Stimulated activated naive CD8-positive, alpha-beta T cell treated with anti-CD3 and anti-CD28 coated beads, Interleukin-15, amount 100 ng/mL, for 72 hours (primary cell): Measurements from ENCODE around the gene THUMPD2.

Experiments used
- ATAC-seq: fragments of 150-1000 bp; cut with Tn5 transposase; 2 replicates; pipeline ENCODE4 v1.10.0; 2021; ENCODE audit warnings: mild to moderate bottlenecking, moderate library complexity
- DNase-seq, 2 donors: peaks; one replicate each; pipeline ENCODE4 v3.0.0; 2021 to 2022
- H3K27ac Mint-ChIP-seq, 2 donors: one replicate each; pipeline ENCODE4 v1.8.0; 2022; ENCODE audit warnings: mild to moderate bottlenecking in 2 of 2, mixed read lengths in 2 of 2, moderate library complexity in 2 of 2
- H3K27me3 Mint-ChIP-seq: one replicate; pipeline ENCODE4 v1.8.0; 2022; ENCODE audit warnings: mixed read lengths
- H3K4me1 Mint-ChIP-seq: one replicate; pipeline ENCODE4 v1.8.0; 2022; ENCODE audit warnings: mild to moderate bottlenecking, mixed read lengths
- H3K4me3 Mint-ChIP-seq, 2 donors: one replicate each; pipeline ENCODE4 v1.8.0; 2022; ENCODE audit warnings: mild to moderate bottlenecking in 2 of 2, mixed read lengths in 2 of 2, moderate library complexity in 1 of 2
- H3K9me3 Mint-ChIP-seq, 2 donors: one replicate each; pipeline ENCODE4 v1.8.0; 2022; ENCODE audit warnings: mixed read lengths in 2 of 2

Gene THUMPD2

DNA sequence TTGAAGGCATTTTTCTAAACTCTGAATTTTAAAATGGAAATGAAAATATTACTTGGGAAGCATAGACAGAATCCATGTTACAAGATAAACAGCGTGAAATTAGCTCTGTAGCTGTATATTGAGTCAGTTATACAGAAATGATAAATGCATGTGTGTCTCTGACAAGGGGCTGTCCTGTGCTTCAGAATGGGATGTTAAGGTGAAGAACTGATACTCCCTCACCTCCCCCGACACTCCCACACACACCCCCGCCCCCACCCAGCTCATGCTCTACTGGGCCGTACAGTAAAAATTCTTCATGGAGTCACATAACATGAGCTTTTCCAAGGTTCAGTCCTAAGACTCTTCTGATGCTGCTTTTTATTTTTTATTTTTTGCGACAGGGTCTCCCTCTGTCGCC lies 869 bp upstream of the THUMPD2 start:
- DNase-seq (no peak), ATAC-seq (no peak)
- peaks cover 60% of the 10 kb centered on the region for H3K4me1 Mint-ChIP-seq
- no peak overlapping the region for H3K27ac Mint-ChIP-seq
- no peaks in the 10 kb centered on the region for H3K27me3 Mint-ChIP-seq
- peak overlapping the region; percentile 90 to 92 for H3K4me3 Mint-ChIP-seq
- no peaks in the 10 kb centered on the region for H3K9me3 Mint-ChIP-seq

DNA sequence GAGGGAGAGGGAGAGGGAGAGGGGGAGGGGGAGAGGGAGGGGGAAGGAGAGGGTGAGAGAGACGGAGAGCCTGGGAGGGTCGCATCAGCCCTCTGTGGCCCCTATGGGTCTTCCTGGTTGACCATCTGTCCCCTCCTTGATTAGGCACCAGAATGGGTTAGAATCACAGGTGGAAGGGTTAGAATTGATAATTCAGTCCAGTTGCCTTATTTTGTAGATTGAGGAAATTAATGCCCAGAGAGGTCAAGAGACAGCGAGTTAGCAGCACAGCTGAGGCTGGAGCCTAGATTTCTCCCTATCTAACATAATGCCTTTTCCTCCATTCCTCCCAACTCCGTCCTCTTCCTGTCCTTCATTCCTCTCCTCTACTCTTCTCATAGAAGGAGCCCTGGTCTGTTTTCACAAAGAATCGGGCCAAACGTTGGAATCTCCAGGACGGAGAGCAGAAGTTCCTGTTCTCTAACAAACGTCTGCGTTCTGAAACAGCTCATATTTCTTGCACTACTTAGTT lies 338 bp upstream of the THUMPD2 start:
- ATAC-seq = no peak
- H3K4me3 Mint-ChIP-seq = peak overlapping the region; percentile 90 to 92
- H3K27ac Mint-ChIP-seq = peak overlapping the region; percentile 73 to 97
- H3K27me3 Mint-ChIP-seq = no peaks in the 10 kb centered on the region
- no peak for DNase-seq
- H3K4me1 Mint-ChIP-seq = peaks cover 63% of the 10 kb centered on the region
- H3K9me3 Mint-ChIP-seq = no peaks in the 10 kb centered on the region

DNA sequence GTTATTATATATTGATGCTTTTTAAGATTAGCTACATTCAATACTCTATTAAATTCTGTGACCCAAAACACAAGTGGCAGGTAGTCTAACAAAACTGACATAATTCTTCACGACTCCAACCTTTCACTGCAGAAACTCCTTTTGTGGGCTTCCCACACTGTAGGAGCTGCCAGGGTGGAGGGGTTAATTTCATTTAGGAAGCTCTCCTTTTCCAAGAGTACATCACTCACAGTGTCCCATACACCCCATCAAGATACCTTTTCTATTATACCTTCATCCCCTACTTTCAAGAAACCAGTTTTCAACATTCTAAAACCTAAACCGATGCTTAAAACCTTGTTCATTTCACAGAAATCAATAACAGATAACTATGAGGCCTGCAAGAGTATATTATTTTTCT lies 825 bp downstream of the THUMPD2 start:
- peaks cover 63% of the 10 kb centered on the region for H3K4me1 Mint-ChIP-seq
- no peak for DNase-seq
- no peaks in the 10 kb centered on the region for H3K9me3 Mint-ChIP-seq
- ATAC-seq = no peak
- no peaks in the 10 kb centered on the region for H3K27me3 Mint-ChIP-seq
- H3K4me3 Mint-ChIP-seq = peak overlapping the region; percentile 90 to 92
- peak overlapping the region; percentile 97 to 98 for H3K27ac Mint-ChIP-seq

DNA sequence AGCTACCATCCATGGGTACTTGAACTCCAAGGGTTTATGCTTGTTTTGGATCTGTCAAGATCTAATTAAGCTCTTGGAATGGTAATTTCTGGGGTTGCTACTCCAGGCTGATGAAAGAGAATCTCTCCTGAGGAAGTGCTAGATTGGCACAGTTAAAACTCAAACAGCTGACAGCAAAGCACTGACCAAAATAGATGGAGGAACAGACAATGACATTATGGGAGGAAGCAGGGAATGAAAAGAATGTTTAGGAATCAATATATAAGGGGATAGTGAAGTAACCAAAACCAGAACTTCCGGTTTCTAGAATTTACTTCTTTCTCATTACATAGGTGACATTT lies 6.3 kb downstream of the THUMPD2 start:
- Mint-ChIP-seq H3K4me3 (peak overlapping the region in 1 of 2 donors; percentile 36), H3K27ac (peak overlapping the region in 1 of 2 donors; percentile 71), H3K9me3 (no peaks in the 10 kb centered on the region), H3K4me1 (peaks cover 43% of the 10 kb centered on the region), H3K27me3 (no peaks in the 10 kb centered on the region)
- DNase-seq = no peak
- no peak for ATAC-seq

DNA sequence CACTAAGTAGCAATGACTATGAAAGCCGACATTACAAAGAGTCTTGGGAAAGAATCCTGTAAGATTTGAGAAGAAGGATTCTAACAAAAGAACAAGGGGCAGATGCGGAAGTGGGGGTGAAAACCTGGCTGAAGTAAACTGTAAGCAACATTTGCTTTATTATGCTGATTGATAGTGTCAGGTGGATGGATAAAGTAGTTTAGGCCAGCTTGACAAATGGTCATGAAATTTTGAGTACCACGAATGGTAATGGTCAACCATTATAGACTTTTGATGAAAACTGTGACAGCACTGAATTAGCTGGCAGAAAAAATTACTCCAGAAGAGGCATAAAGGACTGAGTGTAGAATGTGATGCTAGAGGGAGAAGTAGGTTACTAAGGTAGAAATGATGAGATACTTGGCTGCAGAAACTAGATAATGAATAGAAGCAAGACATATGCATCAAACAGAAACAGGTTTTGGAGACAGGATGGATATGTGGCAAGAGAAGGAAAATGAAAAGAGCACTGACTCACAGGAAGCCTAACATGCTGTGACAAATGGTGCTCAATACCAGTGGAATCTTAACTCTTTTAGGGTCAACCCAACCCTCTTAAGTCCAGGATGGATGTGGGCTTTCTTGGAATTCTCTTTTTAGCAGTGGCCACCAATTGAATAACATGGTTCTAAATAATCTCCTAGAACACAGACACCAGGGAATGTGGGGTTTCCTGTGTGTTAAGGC lies 6.8 kb downstream of the THUMPD2 start:
- no peak overlapping the region for H3K4me3 Mint-ChIP-seq
- peaks cover 38% of the 10 kb centered on the region for H3K4me1 Mint-ChIP-seq
- H3K27ac Mint-ChIP-seq = peak overlapping the region in 1 of 2 donors; percentile 73
- ATAC-seq (peak; percentile 89), DNase-seq (no peak)
- no peaks in the 10 kb centered on the region for H3K9me3 Mint-ChIP-seq
- H3K27me3 Mint-ChIP-seq = no peaks in the 10 kb centered on the region

DNA sequence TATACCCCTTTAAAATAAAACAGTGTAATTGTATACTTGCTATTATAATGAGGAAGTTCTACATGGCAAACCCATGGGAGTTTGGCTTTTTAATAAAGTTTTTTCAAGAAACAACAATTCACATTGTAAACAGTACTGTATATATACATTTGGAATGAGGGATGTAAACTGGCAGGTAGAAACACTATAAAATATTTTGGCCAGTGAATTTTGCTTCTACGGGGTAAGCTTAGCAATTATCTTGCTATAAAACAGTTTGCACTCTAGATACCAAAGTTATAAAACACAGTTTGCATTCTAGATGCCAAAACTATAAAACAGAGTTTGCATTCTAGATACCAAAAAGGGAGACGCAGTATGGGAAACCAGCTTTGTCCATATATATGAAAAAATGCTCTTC lies 16.6 kb downstream of the THUMPD2 start:
- H3K9me3 Mint-ChIP-seq = no peaks in the 10 kb centered on the region
- H3K27me3 Mint-ChIP-seq = no peaks in the 10 kb centered on the region
- peaks cover 8% of the 10 kb centered on the region for H3K4me1 Mint-ChIP-seq
- H3K27ac Mint-ChIP-seq = no peak overlapping the region
- DNase-seq = no peak
- no peak for ATAC-seq
- no peak overlapping the region for H3K4me3 Mint-ChIP-seq

DNA sequence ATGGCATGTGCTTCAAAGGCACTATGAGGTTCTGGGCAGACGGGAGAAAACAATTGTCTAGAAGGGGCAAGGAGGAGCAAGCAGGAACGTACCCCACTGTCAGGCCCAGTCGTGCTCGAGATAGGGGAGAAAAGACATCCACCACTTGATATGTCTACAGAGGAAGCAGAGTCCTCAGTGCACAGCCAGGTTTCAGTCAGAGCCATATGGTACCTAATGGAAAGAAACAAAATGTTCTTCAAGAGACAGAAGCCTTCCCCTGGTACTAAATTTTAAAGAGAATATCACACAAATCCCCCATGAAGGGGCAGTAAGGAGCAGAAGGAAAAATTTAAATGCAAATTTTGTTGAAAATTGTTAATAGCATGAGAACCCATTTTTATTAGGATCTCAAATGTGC lies 21.9 kb downstream of the THUMPD2 start:
- DNase-seq = no peak
- Mint-ChIP-seq H3K27ac (no peak overlapping the region), H3K9me3 (no peaks in the 10 kb centered on the region), H3K27me3 (no peaks in the 10 kb centered on the region), H3K4me1 (no peaks in the 10 kb centered on the region), H3K4me3 (no peak overlapping the region)
- ATAC-seq = no peak

DNA sequence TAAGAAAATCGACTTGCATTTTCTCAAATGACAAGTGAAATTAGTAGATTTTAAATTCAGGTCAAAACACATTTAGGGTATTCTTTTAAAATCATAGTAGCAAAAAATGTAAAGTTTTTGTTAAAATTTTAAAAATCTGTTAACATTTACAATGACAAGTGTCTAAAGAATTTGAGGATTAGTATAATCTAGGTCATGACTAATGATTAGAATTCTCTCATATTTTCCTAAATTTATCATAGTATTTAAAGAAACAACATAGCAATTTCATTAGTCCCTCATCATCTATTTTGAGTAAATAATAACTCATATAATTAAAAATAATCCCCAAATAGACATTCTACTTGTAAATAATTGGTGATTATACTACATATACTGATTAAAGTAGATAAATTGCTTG lies 23.6 kb downstream of the THUMPD2 start:
- H3K9me3 Mint-ChIP-seq = no peaks in the 10 kb centered on the region
- DNase-seq (no peak), ATAC-seq (no peak)
- no peaks in the 10 kb centered on the region for H3K27me3 Mint-ChIP-seq
- H3K4me3 Mint-ChIP-seq = no peak overlapping the region
- H3K27ac Mint-ChIP-seq = no peak overlapping the region
- H3K4me1 Mint-ChIP-seq = no peaks in the 10 kb centered on the region

DNA sequence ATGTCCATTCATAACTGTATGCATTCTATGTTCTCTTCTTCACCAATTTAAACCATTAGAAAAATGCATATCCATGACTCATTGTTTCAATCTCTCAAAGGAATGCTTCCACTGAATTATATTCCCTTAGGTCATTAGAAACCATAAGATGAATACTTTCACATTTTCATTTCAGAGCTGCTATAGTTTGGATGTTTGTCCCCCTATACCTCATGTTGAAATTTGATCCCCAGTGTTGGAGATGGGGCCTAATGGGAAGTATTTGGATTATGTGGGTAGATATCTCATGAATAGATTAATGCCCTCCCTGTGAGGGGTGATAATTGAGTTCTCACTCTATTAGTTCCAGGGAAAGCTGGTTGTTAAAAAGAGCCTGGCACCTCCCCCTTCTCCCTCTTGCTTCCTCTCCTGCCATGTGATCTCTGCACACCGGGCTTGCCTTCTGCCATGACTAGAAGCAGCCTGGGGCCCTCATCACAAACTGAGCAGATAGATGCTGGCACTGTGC lies 35.7 kb downstream of the THUMPD2 start:
- H3K9me3 Mint-ChIP-seq = no peaks in the 10 kb centered on the region
- H3K4me3 Mint-ChIP-seq = no peak overlapping the region
- no peaks in the 10 kb centered on the region for H3K4me1 Mint-ChIP-seq
- no peak for DNase-seq
- H3K27ac Mint-ChIP-seq = peak overlapping the region; percentile 19 to 75
- H3K27me3 Mint-ChIP-seq = no peaks in the 10 kb centered on the region
- ATAC-seq = no peak

DNA sequence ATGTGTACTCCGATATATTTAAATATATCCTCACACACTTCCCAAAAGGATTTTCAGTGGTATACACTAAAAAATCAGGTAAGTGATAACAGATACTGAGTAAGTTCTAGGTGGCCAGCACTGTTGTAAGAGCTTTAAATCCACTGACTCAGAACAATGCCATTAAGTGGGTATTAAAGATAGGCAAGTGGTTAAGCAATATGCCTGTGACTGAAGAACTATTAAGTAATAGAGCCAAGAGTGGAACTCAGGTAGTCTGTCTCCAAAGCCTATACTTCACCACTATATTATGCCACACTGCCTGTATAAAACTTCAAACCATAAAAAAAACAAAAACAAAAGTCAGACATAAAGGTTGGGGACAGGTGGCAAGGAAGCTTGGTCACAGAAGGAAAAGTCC lies 37.2 kb downstream of the THUMPD2 start:
- DNase-seq (no peak), ATAC-seq (no peak)
- Mint-ChIP-seq H3K27ac (no peak overlapping the region), H3K27me3 (no peaks in the 10 kb centered on the region), H3K4me1 (peaks cover 6% of the 10 kb centered on the region), H3K4me3 (no peak overlapping the region), H3K9me3 (no peaks in the 10 kb centered on the region)

DNA sequence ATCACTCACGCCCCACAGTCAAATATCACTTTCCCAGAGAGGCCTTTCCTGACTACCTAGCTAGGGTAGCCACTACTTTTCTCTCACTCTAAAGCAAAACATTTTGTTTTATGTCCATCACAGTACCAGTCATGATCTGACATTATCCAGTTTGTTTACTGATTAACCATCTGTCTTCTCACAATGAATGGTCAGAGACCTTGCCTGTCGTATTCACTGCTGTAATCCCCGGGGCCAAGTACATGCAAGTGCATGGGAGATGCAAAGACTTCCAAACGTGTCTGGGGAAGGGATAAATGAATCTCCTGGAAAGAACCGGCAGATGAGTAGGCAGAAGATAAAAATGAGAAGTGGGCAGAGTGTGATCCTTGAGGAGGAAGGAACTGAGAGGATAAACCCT lies 39.7 kb downstream of the THUMPD2 start:
- Mint-ChIP-seq H3K9me3 (peaks cover 0 to 5% of the 10 kb centered on the region in 2 donors), H3K27ac (peak overlapping the region in 1 of 2 donors; percentile 17), H3K4me1 (peaks cover 6% of the 10 kb centered on the region), H3K4me3 (no peak overlapping the region), H3K27me3 (no peaks in the 10 kb centered on the region)
- no peak for ATAC-seq
- DNase-seq = no peak

DNA sequence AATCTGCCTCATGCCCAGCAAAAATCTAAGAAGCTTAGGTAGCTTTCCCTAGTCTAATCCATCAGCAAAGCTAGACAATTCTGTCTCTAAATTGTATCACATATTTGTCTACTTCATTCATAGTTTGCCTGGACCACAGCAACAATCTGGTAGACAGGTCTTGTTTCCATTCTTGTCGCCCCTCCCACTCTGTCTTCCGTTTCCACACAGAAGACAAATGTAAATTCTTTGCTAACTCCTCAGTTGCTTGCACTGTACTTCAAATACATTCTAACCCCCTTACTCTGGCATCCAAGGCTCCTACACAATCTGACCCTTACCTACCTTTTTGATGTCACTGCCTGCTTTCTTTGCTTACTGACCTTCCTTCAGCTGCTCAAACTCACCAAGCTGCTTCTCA lies 40.1 kb downstream of the THUMPD2 start:
- ATAC-seq = no peak
- Mint-ChIP-seq H3K9me3 (peaks cover 0 to 9% of the 10 kb centered on the region in 2 donors), H3K27ac (no peak overlapping the region)

DNA sequence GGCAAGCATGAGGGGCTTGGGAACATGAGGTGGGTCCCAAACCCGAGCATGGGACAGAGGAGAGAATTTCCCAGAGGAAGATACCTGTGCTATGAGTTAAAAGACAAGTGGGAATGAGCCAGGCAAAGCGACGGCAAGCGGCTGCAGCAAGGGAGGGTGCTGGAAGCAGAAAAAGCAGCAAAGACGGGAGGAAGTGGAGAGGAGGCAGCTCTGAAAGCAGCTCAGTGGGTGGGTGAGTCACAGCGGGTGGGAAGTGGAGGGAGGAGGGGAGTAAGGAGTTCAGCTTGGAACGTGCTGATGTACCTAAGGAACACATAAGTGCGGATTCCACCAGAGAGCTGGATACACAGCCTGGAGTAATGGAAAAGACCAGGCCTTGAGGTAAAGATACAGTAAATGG lies 41.4 kb downstream of the THUMPD2 start:
- ATAC-seq (no peak), DNase-seq (no peak)
- H3K9me3 Mint-ChIP-seq = peaks cover 0 to 11% of the 10 kb centered on the region in 2 donors
- H3K4me1 Mint-ChIP-seq = peaks cover 6% of the 10 kb centered on the region
- no peak overlapping the region for H3K4me3 Mint-ChIP-seq
- peak overlapping the region; percentile 48 to 72 for H3K27ac Mint-ChIP-seq
- H3K27me3 Mint-ChIP-seq = no peaks in the 10 kb centered on the region

More for the DNA sequence above, 40.1 kb downstream of the THUMPD2 start:
- H3K4me1 Mint-ChIP-seq = peaks cover 6% of the 10 kb centered on the region
- H3K4me3 Mint-ChIP-seq = no peak overlapping the region
- DNase-seq = no peak
- H3K27me3 Mint-ChIP-seq = no peaks in the 10 kb centered on the region

DNA sequence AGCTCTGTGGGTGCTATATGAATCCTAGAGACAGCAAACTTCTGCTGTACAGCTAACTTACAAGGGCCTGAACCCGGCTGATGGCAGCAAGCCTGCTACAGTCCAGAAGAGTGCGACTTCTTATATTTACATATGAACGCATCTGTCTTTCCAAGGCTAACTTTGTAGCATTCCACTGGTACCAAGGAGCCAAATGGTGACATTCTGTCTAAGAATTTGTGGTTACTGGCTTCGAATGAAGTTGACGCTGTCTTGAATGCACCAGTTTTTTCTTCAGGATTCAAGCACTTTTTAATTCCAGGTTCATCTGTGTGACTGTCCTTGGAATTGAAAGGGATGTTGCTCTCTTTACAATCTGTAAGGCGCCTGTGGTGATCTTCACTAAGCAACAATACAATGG lies 42.4 kb downstream of the THUMPD2 start:
- Mint-ChIP-seq H3K4me3 (no peak overlapping the region), H3K9me3 (peaks cover 0 to 11% of the 10 kb centered on the region in 2 donors), H3K4me1 (peaks cover 6% of the 10 kb centered on the region), H3K27me3 (no peaks in the 10 kb centered on the region), H3K27ac (no peak overlapping the region)
- ATAC-seq (no peak), DNase-seq (no peak)

DNA sequence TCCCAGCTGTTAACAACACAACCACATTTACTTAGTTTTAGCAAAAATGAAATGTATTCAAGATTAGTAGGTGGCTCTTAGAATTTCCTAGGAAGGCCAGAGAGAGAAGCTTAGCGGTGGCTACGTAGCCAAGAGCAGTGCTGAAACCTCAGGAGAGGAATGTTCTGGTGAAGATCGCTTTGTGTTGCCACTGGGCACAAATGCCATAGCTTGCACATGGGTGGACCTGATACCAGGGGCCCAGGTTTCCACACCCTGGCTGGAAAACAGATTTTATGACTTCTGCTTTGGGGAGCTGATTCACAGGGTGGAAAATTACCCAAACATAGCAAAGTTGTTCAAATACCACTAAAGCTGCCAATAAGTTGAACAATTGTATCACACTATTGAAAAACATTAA lies 43.4 kb downstream of the THUMPD2 start:
- H3K27me3 Mint-ChIP-seq = no peaks in the 10 kb centered on the region
- H3K4me3 Mint-ChIP-seq = no peak overlapping the region
- ATAC-seq (no peak), DNase-seq (no peak)
- H3K9me3 Mint-ChIP-seq = peaks cover 0 to 11% of the 10 kb centered on the region in 2 donors
- H3K4me1 Mint-ChIP-seq = peaks cover 6% of the 10 kb centered on the region
- H3K27ac Mint-ChIP-seq = no peak overlapping the region

DNA sequence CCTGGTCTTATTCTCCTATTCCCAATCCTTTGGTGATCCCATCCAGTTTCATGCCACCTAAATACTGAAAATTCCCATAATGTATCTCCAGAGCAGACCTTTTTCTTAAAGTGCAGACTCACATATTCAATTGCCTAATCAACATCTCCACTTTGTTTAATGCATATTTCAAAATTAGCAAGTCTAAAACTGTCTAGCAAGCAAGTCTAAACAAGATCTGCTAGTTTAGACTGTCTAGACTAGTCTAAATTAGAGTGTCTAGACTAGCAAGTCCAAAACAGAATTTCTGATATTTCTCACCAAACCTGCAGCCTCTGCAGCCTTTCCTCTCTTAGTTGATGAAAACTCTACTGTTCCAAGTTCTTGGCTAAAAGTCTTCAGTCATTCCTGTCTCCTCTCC lies 44.6 kb downstream of the THUMPD2 start:
- H3K9me3 Mint-ChIP-seq = peaks cover 0 to 11% of the 10 kb centered on the region in 2 donors
- no peak for ATAC-seq
- H3K27me3 Mint-ChIP-seq = no peaks in the 10 kb centered on the region
- DNase-seq = no peak
- H3K27ac Mint-ChIP-seq = peak overlapping the region in 1 of 2 donors; percentile 78
- peaks cover 6% of the 10 kb centered on the region for H3K4me1 Mint-ChIP-seq
- H3K4me3 Mint-ChIP-seq = no peak overlapping the region
